H1 (cell line): ENCODE data around the gene CACNA1A. TPM values are rescaled to one million over a fixed set of nuclear protein-coding genes. Genes with fewer than 3 reads are reported as not detected.

Experiments used
- CTCF ChIA-PET: fragments of 300-600 bp; sonication (Branson Sonifier 250); formaldehyde crosslinking; loops from one replicate; lab custom pipeline; 2021; ENCODE audit not compliant: partially characterized antibody; lab: Charles Lee
- POLR2A ChIA-PET: fragments of 300-600 bp; sonication (Branson Sonifier 250); formaldehyde crosslinking; loops from one replicate; lab custom pipeline; 2021; ENCODE audit warnings: inconsistent platforms; ENCODE audit not compliant: partially characterized antibody; lab: Charles Lee
- DNase-seq, 2 experiments: peaks; one replicate each; pipeline versions ENCODE4 v3.0.0 to v3.0.0-alpha.2; 2010 to 2022; ENCODE audit warnings: low spot score in 2 of 2, low read depth in 1 of 2, mixed read lengths in 1 of 2
- FAIRE-seq: peaks from 2 replicates; lab custom pipeline; 2011; peaks lifted over from hg19 to GRCh38; lab: Jason Lieb, UNC
- H2AFZ ChIP-seq: 2 replicates; pipeline ENCODE4 v1.8.1; 2012; ENCODE audit warnings: low read length, inconsistent platforms
- H2AK5ac ChIP-seq: 2 replicates; pipeline ENCODE4 v1.6.1; 2013; ENCODE audit warnings: low read depth, low read length
- H2BK120ac ChIP-seq: replicated peaks from 2 replicates; pipeline ENCODE3; 2013; ENCODE audit warnings: low read depth, low read length, inconsistent platforms
- H2BK12ac ChIP-seq: 2 replicates; pipeline ENCODE4 v1.6.1; 2013; ENCODE audit warnings: low read depth, low read length
- H2BK15ac ChIP-seq: 2 replicates; pipeline ENCODE4 v1.6.1; 2013; ENCODE audit warnings: low read length
- H2BK20ac ChIP-seq: 2 replicates; pipeline ENCODE4 v1.6.1; 2013; ENCODE audit warnings: low read length
- H2BK5ac ChIP-seq: 2 replicates; pipeline ENCODE4 v1.6.1; 2013; ENCODE audit warnings: low read depth, low read length
- H3K14ac ChIP-seq: 2 replicates; pipeline ENCODE4 v1.6.1; 2013; ENCODE audit warnings: inconsistent platforms; ENCODE audit not compliant: insufficient read length
- H3K18ac ChIP-seq: 2 replicates; pipeline ENCODE4 v1.6.1; 2013; ENCODE audit warnings: low read length; ENCODE audit errors: extremely low read depth
- H3K23ac ChIP-seq: 2 replicates; pipeline ENCODE4 v1.6.1; 2013; ENCODE audit warnings: inconsistent platforms; ENCODE audit not compliant: insufficient read length
- H3K23me2 ChIP-seq: 2 replicates; pipeline ENCODE4 v1.6.1; 2013; ENCODE audit warnings: low read depth, low read length
- H3K27ac ChIP-seq: 2 replicates; pipeline ENCODE4 v1.6.1; 2011; ENCODE audit warnings: low read depth, low read length, inconsistent platforms
- H3K27me3 ChIP-seq, 4 experiments: replicated peaks in 1 of 4; 1 replicate in 1 of 4; 2 replicates in 3 of 4; pipeline versions ENCODE4 v1.6.1 to v1.8.1; 2011 to 2013; ENCODE audit warnings: low read length in 3 of 4, mild to moderate bottlenecking in 3 of 4, inconsistent platforms in 2 of 4, mixed read lengths in 2 of 4, moderate library complexity in 1 of 4; ENCODE audit not compliant: control insufficient read depth in 3 of 4, insufficient read depth in 3 of 4; ENCODE audit errors: extremely low read depth in 1 of 4
- H3K36me3 ChIP-seq, 4 experiments: 2 replicates each; pipeline versions ENCODE4 v1.6.1 to v1.8.1; 2011 to 2013; ENCODE audit warnings: mild to moderate bottlenecking in 4 of 4, low read length in 3 of 4, moderate library complexity in 2 of 4, control low read depth in 1 of 4, inconsistent platforms in 1 of 4; ENCODE audit not compliant: insufficient read depth in 4 of 4, control insufficient read depth in 2 of 4
- H3K4ac ChIP-seq: replicated peaks from 2 replicates; pipeline ENCODE3; 2013; ENCODE audit warnings: low read length, low read depth, mixed read lengths, inconsistent platforms; ENCODE audit not compliant: insufficient read length
- H3K4me1 ChIP-seq, 4 experiments: replicated peaks in 1 of 4; 1 replicate in 1 of 4; 2 replicates in 3 of 4; pipeline versions ENCODE4 v1.6.1 to v1.8.1; 2011 to 2013; ENCODE audit warnings: low read length in 3 of 4, inconsistent platforms in 2 of 4, mixed read lengths in 1 of 4; ENCODE audit not compliant: insufficient read depth in 4 of 4, control insufficient read depth in 3 of 4
- H3K4me2 ChIP-seq, 2 experiments: 2 replicates each; pipeline versions ENCODE4 v1.6.1 to v1.8.1; 2011 to 2013; ENCODE audit warnings: low read depth in 2 of 2, low read length in 2 of 2, control low read depth in 1 of 2, inconsistent platforms in 1 of 2, mild to moderate bottlenecking in 1 of 2; ENCODE audit not compliant: insufficient read depth in 1 of 2
- H3K4me3 ChIP-seq, 4 experiments: fragments of 200-600, 300-600 bp in 1 of 4; sonication (generic), shearing (Covaris generic), sonication (Bioruptor Twin) in 1 of 4; 2 replicates each; pipeline versions ENCODE4 v1.5.1 to v1.8.1; 2011 to 2016; ENCODE audit warnings: low read length in 4 of 4, low read depth in 3 of 4, control low read depth in 2 of 4, inconsistent platforms in 2 of 4, mild to moderate bottlenecking in 2 of 4, mixed read lengths in 1 of 4, moderate library complexity in 1 of 4; ENCODE audit not compliant: insufficient read depth in 2 of 4; ENCODE audit errors: extremely low read depth in 1 of 4
- H3K56ac ChIP-seq: replicated peaks from 2 replicates; pipeline ENCODE3; 2013; ENCODE audit warnings: low read depth, mild to moderate bottlenecking, mixed read lengths, low read length, inconsistent platforms; ENCODE audit not compliant: insufficient read length
- H3K79me1 ChIP-seq: 2 replicates; pipeline ENCODE4 v1.6.1; 2013; ENCODE audit warnings: low read depth, low read length, control low read depth
- H3K79me2 ChIP-seq, 2 experiments: 2 replicates each; pipeline versions ENCODE4 v1.6.1 to v1.8.1; 2012 to 2013; ENCODE audit warnings: low read length in 2 of 2, mild to moderate bottlenecking in 2 of 2, inconsistent platforms in 1 of 2; ENCODE audit not compliant: insufficient read depth in 2 of 2, control insufficient read depth in 1 of 2
- H3K9ac ChIP-seq, 4 experiments: replicated peaks in 1 of 4; 1 replicate in 1 of 4; 2 replicates in 3 of 4; pipeline versions ENCODE4 v1.6.1 to v1.8.1; 2011 to 2013; ENCODE audit warnings: low read depth in 3 of 4, low read length in 3 of 4, control low read depth in 2 of 4, mild to moderate bottlenecking in 2 of 4, moderate library complexity in 2 of 4, inconsistent platforms in 1 of 4; ENCODE audit errors: extremely low read depth in 1 of 4
- H3K9me3 ChIP-seq, 2 experiments: 2 replicates each; pipeline versions ENCODE4 v1.6.1 to v1.8.1; 2012 to 2013; ENCODE audit warnings: mild to moderate bottlenecking in 2 of 2, moderate library complexity in 2 of 2, control low read depth in 1 of 2, inconsistent platforms in 1 of 2, low read depth in 1 of 2, low read length in 1 of 2, mixed read lengths in 1 of 2; ENCODE audit not compliant: insufficient read depth in 2 of 2
- H4K20me1 ChIP-seq, 2 experiments: replicated peaks in 1 of 2; 2 replicates each; pipeline versions ENCODE3 to v1.8.1; 2011 to 2013; ENCODE audit warnings: inconsistent platforms in 2 of 2, low read length in 2 of 2, mild to moderate bottlenecking in 1 of 2; ENCODE audit not compliant: insufficient read depth in 2 of 2, control insufficient read depth in 1 of 2
- H4K5ac ChIP-seq: 2 replicates; pipeline ENCODE4 v1.6.1; 2013; ENCODE audit warnings: low read length, low read depth, mixed read lengths, inconsistent platforms; ENCODE audit not compliant: insufficient read length
- H4K8ac ChIP-seq: 2 replicates; pipeline ENCODE4 v1.8.0; 2013; ENCODE audit warnings: mild to moderate bottlenecking, moderate library complexity, low read length, inconsistent platforms; ENCODE audit not compliant: insufficient read depth; ENCODE audit errors: extremely low read depth
- H4K91ac ChIP-seq: replicated peaks from 2 replicates; pipeline ENCODE3; 2013; ENCODE audit warnings: low read length, mixed read lengths, inconsistent platforms; ENCODE audit not compliant: insufficient read length
- BACH1 ChIP-seq: IDR thresholded peaks from 2 replicates; pipeline ENCODE4 v1.6.1; 2012; ENCODE audit warnings: low read length, improper control_type of control experiment
- BCL11A ChIP-seq, 2 experiments: IDR thresholded peaks; one replicate each; pipeline ENCODE4 v1.6.1; 2011; ENCODE audit warnings: low read depth in 2 of 2, low read length in 2 of 2, mild to moderate bottlenecking in 2 of 2
- CHD1 ChIP-seq: IDR thresholded peaks from 2 replicates; pipeline ENCODE4 v1.6.1; 2012; ENCODE audit warnings: low read depth, low read length, improper control_type of control experiment
- GABPA ChIP-seq: IDR thresholded peaks from 2 replicates; pipeline ENCODE4 v1.6.1; 2011; ENCODE audit warnings: mild to moderate bottlenecking, low read length, moderate library complexity, borderline replicate concordance; ENCODE audit not compliant: insufficient read depth
- JUN ChIP-seq: IDR thresholded peaks from 2 replicates; pipeline ENCODE4 v1.6.1; 2011; ENCODE audit warnings: low read depth, mild to moderate bottlenecking, improper control_type of control experiment, low read length
- KDM4A ChIP-seq: IDR thresholded peaks from one replicate; pipeline ENCODE4 v1.7.1; 2012; ENCODE audit warnings: low read depth, mild to moderate bottlenecking, moderate library complexity, low read length, inconsistent platforms; ENCODE audit not compliant: severe bottlenecking
- RAD21 ChIP-seq, 2 experiments: IDR thresholded peaks in 1 of 2; conservative IDR thresholded peaks in 1 of 2; 2 replicates each; pipeline ENCODE4 v1.6.1; 2011; ENCODE audit warnings: low read depth in 2 of 2, low read length in 2 of 2, improper control_type of control experiment in 1 of 2, inconsistent platforms in 1 of 2, mild to moderate bottlenecking in 1 of 2, moderate library complexity in 1 of 2
- RFX5 ChIP-seq: IDR thresholded peaks from 2 replicates; pipeline ENCODE4 v1.6.1; 2011; ENCODE audit warnings: low read depth, low read length, improper control_type of control experiment, borderline replicate concordance
- RXRA ChIP-seq: IDR thresholded peaks from 2 replicates; pipeline ENCODE4 v1.6.1; 2011; ENCODE audit warnings: low read depth, mild to moderate bottlenecking, low read length, moderate library complexity; ENCODE audit not compliant: insufficient read depth
- SAP30 ChIP-seq: fragments of 300-600 bp; sonication (generic); IDR thresholded peaks from 2 replicates; pipeline ENCODE4 v1.7.1; 2012; ENCODE audit warnings: low read length, moderate library complexity, mild to moderate bottlenecking, inconsistent platforms; ENCODE audit not compliant: insufficient read depth, insufficient replicate concordance
- SIN3A ChIP-seq, 2 experiments: IDR thresholded peaks in 1 of 2; conservative IDR thresholded peaks in 1 of 2; 2 replicates each; pipeline ENCODE4 v1.6.1; 2011 to 2012; ENCODE audit warnings: low read length in 2 of 2, improper control_type of control experiment in 1 of 2, low read depth in 1 of 2, mild to moderate bottlenecking in 1 of 2
- USF2 ChIP-seq: IDR thresholded peaks from 2 replicates; pipeline ENCODE4 v1.6.1; 2011; ENCODE audit warnings: low read length, improper control_type of control experiment
- WGBS, 2 experiments: shearing (Covaris generic) in 1 of 2; methylation state at CpG; one replicate each; pipeline versions ENCODE4 v1.1.6 to v1.1.7; 2013 to 2015; ENCODE audit warnings: low lambda C conversion rate in 2 of 2, mixed read lengths in 2 of 2, inconsistent platforms in 1 of 2, low coverage in 1 of 2, missing lambda C conversion rate in 1 of 2; ENCODE audit not compliant: insufficient replicate concordance in 2 of 2, insufficient coverage in 1 of 2, insufficient read length in 1 of 2; ENCODE audit errors: extremely low coverage in 1 of 2, missing lambda C conversion rate in 1 of 2; 5-methylcytosine and 5-hydroxymethylcytosine counted together
- polyA plus RNA-seq, 7 experiments: library from polyadenylated mRNA; depleted of rRNA in 3 of 7; stranded (reverse) in 5 of 7; unstranded in 2 of 7; fragments of >200 nt in 5 of 7; fragments of 200-250 nt in 2 of 7; gene quantifications; 1 replicate in 5 of 7; 2 replicates in 1 of 7; 4 replicates in 1 of 7; pipeline versions ENCODE4 v1.2.1 to v1.2.3, GENCODE V29; 2011 to 2013; ENCODE audit warnings: missing spikeins in 2 of 7, mixed read lengths in 2 of 7
- total RNA-seq: library from RNA; stranded (reverse); fragmentation: NEBNext Ultra II Directional; extraction: Animal tissue kit (Norgen Biotek cat#: 25700); gene quantifications from 2 replicates; pipeline ENCODE4 v1.2.1, GENCODE V29; 2021

The CACNA1A gene
- total and polyA plus RNA-seq, 2 of the 8 experiments (the other 6 are each of a cell fraction or from before 2014, with no cell fraction given): 10.7 to 25.3 TPM

GRCh38 chr19:13319526-13319925, 186.8 kb downstream of the CACNA1A start:
- peaks cover 6 to 11% of the 10 kb centered on the region in 2 experiments; a peak in 2 of 4 replicates for H3K9me3 ChIP-seq
- POLR2A ChIA-PET: no interaction called here
- no peaks in the 10 kb centered on the region for H3K79me2 ChIP-seq
- H2BK5ac ChIP-seq: no peak overlapping the region
- no peak overlapping the region for H2BK12ac ChIP-seq
- 89% methylated on average over 4 of the region's 4 CpGs; no CpG with 5 or more reads in 1 of the 2 experiments for WGBS, 2 experiments
- no peak overlapping the region for H3K4me3 ChIP-seq
- peaks cover 0 to 23% (median 12%) of the 10 kb centered on the region in 4 experiments; a peak in 5 of 8 replicates for H3K36me3 ChIP-seq
- H4K5ac ChIP-seq: no peak overlapping the region
- no peak overlapping the region for H3K14ac ChIP-seq
- no peak overlapping the region for H2AK5ac ChIP-seq
- no peaks in the 10 kb centered on the region for H3K79me1 ChIP-seq
- no peak overlapping the region for H3K9ac ChIP-seq
- H4K91ac ChIP-seq: no peak overlapping the region
- FAIRE-seq (no peak), DNase-seq (no peak)
- no peak overlapping the region for H3K4me2 ChIP-seq
- H3K27me3 ChIP-seq: no peaks in the 10 kb centered on the region
- no peaks in the 10 kb centered on the region for H3K23me2 ChIP-seq
- no peak overlapping the region for H4K8ac ChIP-seq
- H2BK20ac ChIP-seq: no peak overlapping the region
- no peak overlapping the region for H2AFZ ChIP-seq
- no peak overlapping the region for H2BK15ac ChIP-seq
- no peak overlapping the region for H3K4ac ChIP-seq
- no peak overlapping the region for H3K18ac ChIP-seq
- CTCF ChIA-PET: interaction anchor here (1.3 kb wide), 1 partner anchor 21 kb away, joined by 3 read pairs; no protein-coding TSS in a partner anchor
- no peak overlapping the region for H3K23ac ChIP-seq
- H3K56ac ChIP-seq: no peak overlapping the region
- H3K27ac ChIP-seq: no peak overlapping the region
- no peaks in the 10 kb centered on the region for H3K4me1 ChIP-seq
- H2BK120ac ChIP-seq: no peak overlapping the region
- H4K20me1 ChIP-seq: no peaks in the 10 kb centered on the region
- TF ChIP-seq RXRA: no peak
- no peak for TF ChIP-seq BACH1
- TF ChIP-seq RAD21 (IDR thresholded peaks at IDR 0.05 in 1 of 2, conservative IDR thresholded peaks at IDR 0.05 in 1 of 2; ENCODE audit: low read depth in 2 of 2, low read length in 2 of 2): no peak
- no peak for TF ChIP-seq KDM4A
- no peak for TF ChIP-seq USF2
- no peak for TF ChIP-seq GABPA
- no peak for TF ChIP-seq RFX5
- no peak for TF ChIP-seq CHD1
- no peak for TF ChIP-seq JUN
- no peak for TF ChIP-seq SAP30
- no peak for TF ChIP-seq SIN3A (conservative IDR thresholded peaks at IDR 0.05 in 1 of 2, IDR thresholded peaks at IDR 0.05 in 1 of 2; ENCODE audit: low read depth in 1 of 2, low read length in 2 of 2)
- no peak for TF ChIP-seq BCL11A (IDR thresholded peaks at IDR 0.05; ENCODE audit: low read depth in 2 of 2, low read length in 2 of 2)
